ENCODE data around the gene DPF1. TPM values are rescaled to one million over a fixed set of nuclear protein-coding genes. Genes with fewer than 3 reads are reported as not detected.

DPF1 gene
- total RNA-seq, 1 donor from 2014 or later, result 2.2 TPM

DNA sequence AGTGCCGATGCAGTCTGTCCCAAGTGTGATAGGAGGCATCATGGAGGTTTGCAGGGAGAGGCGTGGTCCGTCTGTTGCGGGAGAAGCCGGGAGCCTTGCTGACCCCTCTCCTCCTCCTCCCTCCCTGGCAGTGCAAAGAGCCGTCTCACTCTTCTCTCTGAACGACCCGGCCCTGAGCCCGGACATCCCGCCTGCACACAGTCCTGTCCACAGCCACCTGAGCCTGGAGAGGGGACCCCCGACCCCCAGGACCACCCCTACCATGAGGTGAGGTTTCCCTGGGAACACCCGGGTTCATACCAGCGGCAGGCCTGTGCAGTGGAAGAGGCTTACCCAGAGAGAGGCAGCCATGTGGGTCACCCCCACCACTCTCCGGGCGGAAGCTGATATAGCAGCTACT is 22.3 kb downstream of the DPF1 start:
- DNase-seq (ENCODE audit: low spot score), result no peak

DNA sequence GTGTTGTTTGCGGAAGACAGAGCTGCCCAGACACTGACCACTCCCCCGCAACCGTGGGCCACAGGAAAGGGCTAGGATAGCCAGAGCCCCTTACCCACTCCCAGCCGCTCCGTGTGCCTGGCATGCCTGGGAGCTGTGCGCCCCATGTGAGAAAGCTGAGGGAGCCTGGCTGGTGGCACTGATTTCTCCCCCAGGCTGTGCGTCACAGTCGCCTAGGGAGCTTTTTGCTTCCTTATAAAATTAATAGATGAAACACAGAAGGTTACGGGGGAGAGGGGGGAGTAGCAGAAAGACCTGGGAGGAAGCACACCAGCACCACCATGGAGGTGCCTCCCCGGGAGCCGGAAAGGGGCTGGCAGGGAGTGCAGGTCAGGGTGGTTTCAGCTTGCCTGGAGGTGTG is 24.7 kb downstream of the DPF1 start:
- no peak for DNase-seq (ENCODE audit: low spot score)

DNA sequence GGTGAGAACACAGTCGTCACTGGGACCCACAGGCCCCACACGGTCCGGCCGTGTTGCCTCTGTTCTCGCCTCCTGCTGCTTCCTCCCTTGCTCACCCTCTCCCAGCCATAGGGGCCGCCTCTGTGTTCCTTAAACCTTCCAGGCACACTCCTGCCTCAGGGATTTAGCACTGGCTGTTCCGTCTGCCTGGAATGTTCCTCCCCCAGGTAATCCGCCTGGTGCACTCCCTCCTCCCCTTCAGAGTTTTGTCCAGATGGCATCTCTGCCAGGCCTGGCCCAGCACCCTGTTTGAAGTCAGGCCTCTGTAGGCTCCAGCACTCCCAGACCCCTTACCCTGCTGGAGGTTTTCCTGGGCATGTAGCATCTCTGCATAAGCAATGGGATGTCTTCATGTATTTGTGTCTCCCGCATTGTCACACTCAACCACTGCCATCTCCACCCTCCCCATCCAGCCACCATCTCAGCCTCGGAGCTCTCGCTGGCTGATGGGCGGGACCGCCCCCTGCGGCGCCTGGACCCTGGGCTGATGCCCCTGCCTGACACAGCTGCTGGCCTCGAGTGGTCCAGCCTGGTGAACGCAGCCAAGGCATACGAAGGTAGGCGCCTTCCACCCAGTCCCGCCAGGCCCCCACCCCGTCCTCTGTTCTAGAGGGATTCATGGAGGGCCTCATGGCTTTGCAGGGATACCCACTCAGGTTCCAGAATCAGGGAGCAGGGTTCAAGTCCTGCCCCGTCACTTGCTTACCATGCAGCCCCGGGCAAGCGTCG is 25.9 kb downstream of the DPF1 start:
- no peak for DNase-seq (ENCODE audit: low spot score)

DNA sequence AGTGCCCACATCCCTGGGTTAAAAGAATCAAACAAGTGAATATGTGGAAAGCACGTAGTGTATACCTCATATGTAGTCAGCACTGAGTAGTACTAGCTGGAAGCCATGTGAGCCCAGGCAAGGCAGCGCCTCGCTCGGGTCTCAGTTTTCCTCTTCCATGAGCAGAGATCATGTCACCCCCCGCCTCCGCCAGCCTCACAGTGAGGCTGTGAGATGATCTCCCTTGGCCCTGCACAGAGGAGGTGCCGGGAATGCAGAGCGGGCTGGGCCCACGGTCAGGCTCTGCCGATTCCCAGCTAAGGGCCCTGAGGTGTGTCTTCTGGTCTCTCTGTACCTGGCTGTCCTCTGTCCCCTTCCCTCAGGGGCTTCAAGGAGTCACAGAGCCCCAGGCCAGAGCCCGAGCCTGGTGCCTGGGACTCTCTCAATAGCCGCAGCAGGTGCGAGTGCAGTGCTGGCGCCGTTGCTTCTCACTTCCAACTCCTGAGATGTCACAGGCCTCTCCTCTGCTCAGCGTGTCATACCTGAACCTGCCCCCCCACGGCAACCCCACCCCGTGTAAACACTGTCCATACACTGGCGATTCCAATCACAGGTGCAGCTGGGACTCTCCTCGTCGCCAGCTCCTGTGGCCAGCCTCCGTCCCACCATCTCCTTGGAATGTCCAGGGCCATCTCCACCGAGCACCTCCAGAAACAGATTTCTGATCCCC is 26.9 kb downstream of the DPF1 start:
- DNase-seq (ENCODE audit: low spot score), result no peak

DNA sequence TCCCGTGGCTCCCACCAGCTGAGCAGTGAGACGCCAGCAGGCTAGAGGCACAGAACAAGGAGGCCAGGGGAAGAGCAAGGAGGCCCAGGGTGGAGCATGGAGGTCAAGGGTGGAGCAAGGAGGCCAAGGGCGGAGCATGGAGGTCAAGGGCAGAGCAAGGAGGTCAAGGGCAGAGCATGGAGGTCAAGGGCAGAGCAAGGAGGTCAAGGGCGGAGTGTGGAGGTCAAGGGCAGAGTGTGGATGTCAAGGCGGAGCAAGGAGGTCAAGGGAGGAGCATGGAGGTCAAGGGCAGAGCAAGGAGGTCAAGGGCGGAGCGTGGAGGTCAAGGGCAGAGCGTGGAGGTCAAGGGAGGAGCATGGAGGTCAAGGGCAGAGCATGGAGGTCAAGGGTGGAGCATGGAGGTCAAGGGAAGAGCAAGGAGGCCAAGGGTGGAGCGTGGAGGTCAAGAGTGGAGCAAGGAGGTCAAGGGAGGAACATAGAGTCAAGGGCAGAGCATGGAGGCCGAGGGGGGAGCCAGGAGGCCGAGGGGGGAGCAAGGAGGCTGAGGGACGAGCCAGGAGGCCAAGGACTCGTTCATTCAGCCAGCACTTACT is 27.7 kb downstream of the DPF1 start:
- DNase-seq (ENCODE audit: low spot score), result no peak

DNA sequence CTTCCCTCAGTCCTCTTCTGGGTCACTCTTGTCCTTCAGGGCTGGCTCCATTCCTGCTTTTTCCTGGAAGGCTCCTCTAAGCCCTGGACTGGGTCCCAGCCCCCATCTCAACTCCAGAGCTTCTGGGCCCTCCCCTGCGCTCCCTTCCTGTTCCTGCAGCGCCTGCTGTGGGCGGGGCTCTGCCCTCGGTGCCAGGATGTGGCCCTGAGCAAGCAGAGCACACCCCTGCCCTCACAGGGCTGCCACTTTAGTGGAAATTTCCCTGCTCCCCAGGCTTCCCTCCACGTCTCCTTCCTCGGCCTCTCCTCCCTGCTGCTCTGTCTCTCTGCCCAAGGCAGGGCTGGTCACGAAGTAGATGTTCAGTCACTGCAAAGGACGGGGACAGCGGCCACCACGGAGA is 28.8 kb downstream of the DPF1 start:
- DNase-seq (ENCODE audit: low spot score), result no peak

DNA sequence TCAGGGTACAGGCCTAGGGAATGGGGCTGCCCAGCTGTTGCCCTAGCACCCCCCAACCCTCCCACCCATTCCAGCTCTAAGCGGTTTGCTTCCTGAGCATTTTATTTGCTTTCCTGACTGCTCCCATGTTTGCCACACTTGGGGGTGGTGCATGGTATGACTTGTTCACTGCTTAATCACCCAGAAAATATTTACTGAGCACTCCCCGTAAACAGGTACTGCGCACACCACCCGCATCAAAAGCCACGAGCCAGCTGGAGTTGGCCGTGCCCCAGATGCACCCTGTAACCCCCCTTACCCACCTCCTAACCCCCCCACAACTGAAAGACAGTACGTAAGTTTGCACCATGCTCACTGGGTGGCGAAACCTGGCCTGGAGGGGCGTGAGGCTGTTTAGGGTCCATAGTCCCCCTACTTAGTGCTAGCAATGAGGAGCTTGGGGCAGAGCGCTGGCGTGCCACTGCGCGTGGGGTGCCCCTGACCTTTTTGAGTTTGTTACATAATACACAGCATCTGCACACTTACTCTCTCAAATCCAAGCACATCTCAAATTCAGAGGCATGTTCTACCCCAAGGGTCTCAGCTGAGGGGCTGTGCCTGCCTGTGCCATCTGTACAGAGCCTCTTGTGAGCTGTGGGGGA is 29.8 kb downstream of the DPF1 start:
- DNase-seq (ENCODE audit: low spot score), result no peak

DNA sequence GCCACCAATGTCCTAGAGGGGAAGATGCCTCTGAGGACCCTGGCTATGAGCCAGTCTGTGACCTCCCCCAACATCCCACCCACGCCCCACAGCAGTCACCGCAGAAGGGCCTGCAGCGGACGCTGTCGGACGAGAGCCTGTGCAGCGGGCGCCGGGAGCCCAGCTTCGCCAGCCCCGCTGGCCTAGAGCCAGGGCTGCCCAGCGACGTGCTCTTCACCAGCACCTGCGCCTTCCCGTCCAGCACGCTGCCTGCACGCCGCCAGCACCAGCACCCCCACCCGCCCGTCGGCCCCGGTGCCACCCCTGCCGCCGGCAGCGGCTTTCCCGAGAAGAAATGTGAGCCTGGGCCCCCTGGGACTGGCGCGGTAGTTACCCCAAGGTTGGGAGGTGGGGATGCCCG is 30.6 kb downstream of the DPF1 start:
- no peak for DNase-seq (ENCODE audit: low spot score)

DNA sequence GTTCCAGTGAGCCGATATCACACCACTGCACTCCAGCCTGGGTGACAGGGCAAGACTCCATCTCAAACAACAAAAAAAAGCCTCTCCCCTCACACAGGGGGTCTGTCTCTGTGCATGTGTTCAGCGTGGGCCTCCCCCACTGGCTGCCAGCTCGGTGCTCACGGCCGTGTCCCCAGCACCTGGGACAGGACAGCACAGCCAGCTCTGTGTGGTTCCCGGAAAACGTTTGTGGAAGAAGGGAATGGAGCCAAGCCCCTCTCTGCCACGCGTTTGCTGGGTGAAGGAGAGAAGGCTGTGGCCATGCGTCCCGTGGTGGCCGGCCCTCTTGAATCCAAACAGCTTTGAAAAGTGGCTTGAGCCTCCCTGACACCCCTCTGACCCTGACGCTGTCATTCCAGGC is 32.3 kb downstream of the DPF1 start:
- no peak for DNase-seq (ENCODE audit: low spot score)

DNA sequence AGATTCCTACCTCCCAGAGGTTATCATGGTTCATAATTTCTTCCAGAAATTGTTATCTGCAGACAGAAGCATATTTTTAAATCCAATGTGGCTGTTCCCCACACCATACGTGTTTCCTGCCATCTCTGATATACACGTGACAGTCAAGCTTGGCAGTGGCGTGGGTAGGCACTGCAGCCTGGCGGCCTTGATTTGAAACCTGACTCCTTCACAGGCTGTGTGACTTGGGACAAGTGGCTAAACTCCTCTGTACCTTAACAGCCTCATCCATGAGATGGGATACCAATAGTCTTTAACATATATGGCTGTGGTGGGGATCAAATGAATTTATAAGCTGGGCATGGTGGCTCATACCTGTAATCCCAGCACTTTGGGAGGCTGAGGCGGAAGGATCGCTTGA is 33.2 kb downstream of the DPF1 start:
- no peak for DNase-seq (ENCODE audit: low spot score)

DNA sequence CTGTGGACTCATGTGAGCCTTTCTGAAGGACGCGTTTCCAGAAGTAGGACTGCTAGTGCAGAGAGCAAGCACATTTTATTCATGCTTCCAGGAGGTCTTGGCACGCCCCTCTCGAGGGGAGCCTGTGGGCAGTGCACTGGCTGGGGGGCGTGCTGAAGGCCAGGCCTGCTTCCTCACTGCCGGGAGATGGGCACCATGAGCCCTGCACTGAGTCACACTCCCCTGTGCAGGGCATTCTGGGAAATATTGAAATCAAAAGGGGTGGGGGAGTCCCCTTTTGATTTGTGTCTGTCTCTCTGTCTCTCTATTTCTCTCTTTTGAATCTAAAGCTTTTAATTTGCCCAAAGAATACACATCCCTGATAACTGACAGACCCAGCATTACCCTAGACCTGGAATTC is 34.0 kb downstream of the DPF1 start:
- DNase-seq (ENCODE audit: low spot score), result no peak

DNA sequence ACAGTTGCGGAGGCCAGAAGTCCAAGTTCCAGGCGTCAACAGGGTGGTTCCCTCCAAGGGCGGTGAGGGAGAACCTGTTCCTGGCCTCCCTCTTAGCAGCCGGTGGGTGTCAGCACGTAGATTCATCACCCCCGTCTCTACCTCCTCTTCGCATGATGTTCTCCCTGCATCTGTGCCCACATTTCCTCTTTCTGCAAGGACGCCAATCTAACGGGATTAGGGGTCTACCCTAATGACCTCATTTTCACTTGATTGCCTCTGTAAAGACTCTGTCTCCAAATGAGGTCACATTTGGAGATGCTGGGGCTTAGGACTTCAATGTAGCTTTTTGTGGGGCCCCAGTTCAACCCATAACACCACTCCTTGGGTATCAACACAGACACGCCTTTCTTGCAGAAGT is 38.5 kb downstream of the DPF1 start:
- DNase-seq (ENCODE audit: low spot score), result no peak

DNA sequence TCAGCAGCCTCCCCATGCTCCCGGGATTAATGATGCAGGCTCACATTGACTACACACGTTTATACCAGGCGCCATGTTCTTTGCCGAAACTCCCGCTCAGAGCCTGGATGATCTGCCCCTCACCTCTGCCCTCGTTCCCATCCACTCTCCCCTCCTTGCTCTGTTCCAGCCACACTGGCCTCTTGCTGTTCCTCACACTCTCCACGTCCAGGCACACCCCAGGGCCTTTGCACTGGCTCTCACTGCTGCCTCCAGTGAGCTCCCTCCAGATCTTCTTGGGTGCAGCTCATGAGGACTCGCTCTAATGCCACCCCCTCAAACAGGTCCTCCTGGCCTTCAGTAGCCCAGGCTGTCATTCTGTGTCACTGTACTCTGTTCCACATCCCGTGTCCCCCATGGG is 39.2 kb downstream of the DPF1 start:
- no peak for DNase-seq (ENCODE audit: low spot score)

DNA sequence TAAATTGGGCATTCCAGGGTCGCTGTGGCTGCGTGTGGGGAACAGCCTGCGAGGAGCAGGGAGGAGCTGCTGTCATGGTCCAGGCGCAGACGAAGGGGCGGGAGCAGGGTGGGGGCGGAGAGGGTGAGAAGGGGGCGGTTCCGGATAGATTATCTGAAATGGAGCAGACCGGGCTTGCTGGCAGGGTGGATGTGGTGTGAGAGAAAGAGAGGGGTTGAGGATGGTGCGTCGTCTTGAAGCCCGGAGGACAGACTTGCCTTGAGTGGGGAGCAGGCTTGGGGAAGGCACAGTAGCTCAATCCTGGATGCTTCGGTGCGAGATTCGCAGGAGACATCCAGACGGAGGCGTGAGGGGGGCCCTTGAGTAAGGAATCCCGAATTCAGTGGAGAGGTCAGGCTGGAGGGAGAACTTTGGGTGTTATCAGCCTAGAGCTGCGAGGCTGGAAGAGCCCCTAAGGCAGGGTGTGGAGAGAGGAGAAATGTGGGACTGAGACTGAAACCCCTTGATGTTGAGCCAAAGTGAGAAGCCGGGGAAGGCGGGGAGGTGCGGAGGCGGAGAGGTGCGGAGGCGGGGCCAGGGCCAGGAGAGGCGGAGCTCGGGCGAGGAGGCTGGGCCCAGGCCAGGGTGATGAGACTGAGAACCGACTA is 40.6 kb downstream of the DPF1 start:
- peak; percentile 77 for DNase-seq (ENCODE audit: low spot score)

DNA sequence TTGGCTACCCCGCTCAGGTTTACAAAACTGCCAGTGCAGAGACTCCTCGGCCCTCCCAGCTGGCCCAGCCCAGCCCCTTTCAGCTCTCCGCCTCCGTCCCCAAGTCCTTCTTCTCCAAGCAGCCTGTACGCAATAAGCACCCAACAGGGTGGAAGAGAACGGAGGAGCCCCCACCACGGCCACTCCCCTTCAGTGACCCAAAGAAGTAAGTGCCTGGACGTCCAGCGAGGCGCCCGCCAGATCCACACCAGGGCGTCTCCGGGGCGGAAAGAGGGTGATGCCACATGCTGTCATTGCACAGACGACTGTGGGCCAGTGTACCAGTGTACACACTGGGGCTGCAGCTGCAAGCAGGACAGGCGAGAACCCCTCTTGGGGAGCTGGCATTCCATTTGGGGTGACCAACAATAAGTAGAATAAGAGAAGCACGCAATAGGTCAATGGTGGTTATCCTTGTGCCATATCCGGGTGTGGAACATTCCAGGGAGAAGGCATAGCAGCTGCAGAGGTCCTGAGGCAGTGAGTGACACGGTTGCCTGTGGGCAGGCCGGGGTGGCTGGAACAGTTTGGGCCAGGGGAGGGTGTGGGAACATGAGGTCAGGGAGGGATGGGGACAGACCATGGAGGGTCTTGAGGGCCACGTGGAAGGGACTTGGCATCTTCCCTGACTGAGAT is 41.3 kb downstream of the DPF1 start:
- no peak for DNase-seq (ENCODE audit: low spot score)

DNA sequence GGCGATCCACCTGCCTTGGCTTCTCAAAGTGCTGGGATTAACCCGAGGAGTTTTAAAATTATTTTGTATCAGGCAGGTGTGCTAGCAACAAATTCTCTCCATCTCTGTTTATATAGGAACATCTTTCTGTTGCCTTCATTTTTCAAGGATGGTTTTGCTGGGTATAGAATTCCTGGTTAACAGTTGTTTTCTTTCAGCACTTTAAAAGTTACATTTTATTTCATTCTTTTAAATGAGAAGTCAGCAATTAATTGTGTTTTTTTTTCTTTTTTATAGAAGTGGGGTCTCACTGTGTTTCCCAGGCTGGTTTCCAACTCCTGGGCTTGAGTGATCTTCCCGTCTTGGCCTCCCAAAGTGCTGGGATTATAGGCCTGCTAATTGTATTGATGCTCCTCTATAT is 44.0 kb downstream of the DPF1 start:
- DNase-seq (ENCODE audit: low spot score), result no peak

DNA sequence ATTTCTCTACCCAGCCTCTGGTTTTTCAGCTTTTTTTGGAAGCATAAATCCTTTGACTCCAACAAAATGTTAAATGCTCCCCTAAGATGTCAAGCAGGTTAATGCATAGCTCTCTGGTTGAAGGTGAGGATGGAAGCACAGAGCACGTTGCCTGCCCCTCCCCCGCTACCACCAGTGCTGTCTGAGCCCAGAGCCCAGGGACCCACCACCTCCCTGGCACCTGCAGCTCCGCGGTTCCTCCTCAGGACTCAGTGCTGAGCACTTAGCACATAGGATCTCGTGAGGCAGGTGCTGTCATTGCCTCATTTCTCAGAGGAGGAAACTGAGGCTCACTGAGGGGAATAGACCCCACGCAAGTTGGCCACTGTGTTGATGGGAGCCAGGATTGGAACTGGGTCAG is 48.6 kb downstream of the DPF1 start:
- DNase-seq (ENCODE audit: low spot score), result no peak

DNA sequence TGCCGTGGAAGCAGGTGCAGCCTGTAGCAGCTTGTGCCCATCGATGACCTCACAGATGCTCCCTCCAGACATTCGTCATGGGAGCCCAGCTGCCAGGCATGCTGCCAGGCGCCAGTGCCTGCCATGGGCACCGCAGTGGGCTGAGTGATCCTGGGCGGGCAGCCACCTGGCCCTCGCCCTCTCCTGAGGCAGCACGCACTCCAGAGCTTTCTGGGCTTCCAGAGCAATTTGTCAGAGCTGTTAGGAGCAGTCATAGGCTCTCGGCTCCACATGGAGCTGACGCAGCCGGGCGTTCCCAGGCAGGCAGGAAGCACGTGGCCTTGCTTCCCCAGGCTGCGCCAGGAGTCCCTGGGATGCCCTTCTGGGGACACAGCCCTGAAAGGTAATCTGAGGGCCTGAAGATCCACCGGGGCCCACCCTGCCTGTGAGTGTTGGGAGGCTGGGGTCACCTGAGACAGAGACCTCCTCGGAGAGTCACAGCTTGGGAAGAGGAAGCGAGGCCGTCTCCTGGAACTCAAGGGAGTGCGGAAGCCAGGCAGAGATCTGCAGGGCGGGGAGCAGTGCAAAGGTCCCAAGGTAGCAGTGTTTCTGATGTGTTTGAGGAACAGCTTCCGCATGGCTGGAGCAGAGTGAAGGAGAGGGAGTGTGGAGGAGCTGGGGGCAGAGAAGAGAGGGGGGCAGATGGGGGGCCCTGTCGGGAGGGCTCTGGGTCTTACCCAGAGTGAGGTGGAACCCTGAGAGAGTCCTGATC is 50.6 kb downstream of the DPF1 start:
- no peak for DNase-seq (ENCODE audit: low spot score)

DNA sequence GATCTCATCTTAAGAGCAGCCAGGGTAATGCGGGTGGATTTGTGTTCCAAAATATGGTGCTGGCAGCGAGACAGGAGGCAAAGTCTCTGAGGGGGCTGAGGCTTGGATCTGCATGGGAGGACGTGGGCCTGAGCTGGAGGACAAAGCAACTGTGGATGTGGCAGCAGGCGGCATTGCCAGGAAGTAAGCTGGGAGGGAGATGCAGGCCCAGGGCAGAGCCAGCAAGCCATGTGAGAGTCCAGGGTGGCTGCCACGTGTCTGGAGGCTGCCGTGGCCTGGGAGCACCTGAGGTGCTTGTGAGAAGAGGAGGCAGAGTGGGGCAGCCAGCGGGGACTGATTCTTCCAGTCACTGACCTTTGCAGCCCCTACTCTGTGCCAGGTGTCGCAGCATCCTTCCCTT is 52.0 kb downstream of the DPF1 start:
- DNase-seq (ENCODE audit: low spot score), result no peak

DNA sequence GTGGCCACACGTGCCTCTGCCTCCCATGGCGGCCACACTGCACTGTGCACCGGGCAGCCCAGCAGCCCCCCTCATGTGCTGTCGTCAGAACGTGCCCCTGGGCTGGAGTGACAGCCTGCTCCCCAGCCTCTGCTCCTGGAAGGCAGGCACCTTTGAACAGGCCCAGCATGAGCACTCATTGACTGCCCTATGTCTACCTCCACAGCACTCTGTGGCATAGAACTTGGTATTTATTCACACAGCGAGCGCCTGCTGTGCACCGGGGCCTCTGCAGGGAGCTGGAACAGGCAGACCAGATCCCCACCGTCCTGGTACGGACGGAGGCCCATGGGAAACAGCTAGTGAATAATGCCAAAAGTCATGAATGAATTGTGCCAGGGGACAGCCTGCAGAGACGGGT is 53.7 kb downstream of the DPF1 start:
- no peak for DNase-seq (ENCODE audit: low spot score)

DNA sequence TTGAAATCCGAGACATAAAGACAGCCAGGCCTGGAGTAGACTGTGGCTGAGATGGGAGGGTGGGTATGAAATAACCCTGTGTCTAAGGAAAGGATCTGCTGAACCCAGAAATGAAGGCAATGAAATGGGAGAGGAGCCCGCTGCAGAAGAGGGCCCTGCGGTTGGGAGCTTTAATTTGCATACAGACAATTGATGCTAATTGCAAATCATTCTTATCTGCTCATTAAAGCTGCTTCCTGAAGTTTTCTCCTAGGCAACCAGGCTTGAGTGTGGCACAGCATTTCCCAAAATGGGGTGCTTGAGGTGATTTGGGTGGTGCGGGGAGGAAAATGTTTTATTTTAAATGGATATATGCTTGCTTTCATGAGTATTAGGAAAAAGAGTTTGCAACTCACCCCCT is 55.4 kb downstream of the DPF1 start:
- no peak for DNase-seq (ENCODE audit: low spot score)

Measured in umbilical cord (tissue), 2 donors.